A549 (cell line): ENCODE measurements around the gene PGPEP1. TPM values are rescaled to one million over a fixed set of nuclear protein-coding genes. Genes with fewer than 3 reads are reported as not detected.
A peak's percentile ranks its signal among the peaks of the same experiment; 100 is the strongest.

Experiments used
- ATAC-seq, 2 experiments: fragments of 200-7000 bp in 1 of 2; fragments of >200 bp in 1 of 2; cut with Nextera tagmentation in 1 of 2; cut with Tn5 transposase in 1 of 2; 3 replicates each; pipeline versions ENCODE4 v1.8.0 to v1.9.1; 2018 to 2020; ENCODE audit warnings: mild to moderate bottlenecking in 1 of 2, moderate library complexity in 1 of 2
- CTCF ChIA-PET: fragments of 300-600 bp; sonication (Branson Sonifier 250); formaldehyde crosslinking; extraction: SDS; loops from one replicate; lab custom pipeline; 2021; ENCODE audit warnings: antibody characterized with exemption, inconsistent platforms; lab: Yijun Ruan, JAX
- POLR2A ChIA-PET: fragments of 350-600 bp; formaldehyde crosslinking; extraction: SDS; loops from one replicate; lab custom pipeline; 2021; ENCODE audit warnings: antibody characterized with exemption, inconsistent platforms; lab: Yijun Ruan, JAX
- DNase-seq, 2 experiments: peaks; one replicate each; pipeline versions ENCODE4 v3.0.0 to v3.0.0-alpha.2; 2011 to 2016; ENCODE audit warnings: low read depth in 1 of 2, low spot score in 1 of 2
- FAIRE-seq: peaks from 2 replicates; lab custom pipeline; 2011; peaks lifted over from hg19 to GRCh38; lab: Jason Lieb, UNC
- H3K27ac ChIP-seq, 2 experiments: fragments of >200 bp; sonication (Bioruptor Twin); formaldehyde crosslinking; 3 replicates each; pipeline ENCODE4 v1.5.1; 2016 to 2017
- H3K4me1 ChIP-seq: fragments of >200 bp; sonication (Bioruptor Twin); formaldehyde crosslinking; 3 replicates; pipeline ENCODE4 v1.6.1; 2016
- H3K4me2 ChIP-seq: fragments of >200 bp; sonication (Bioruptor Twin); formaldehyde crosslinking; 3 replicates; pipeline ENCODE4 v1.6.1; 2016
- H3K4me3 ChIP-seq: fragments of >200 bp; sonication (Bioruptor Twin); formaldehyde crosslinking; 3 replicates; pipeline ENCODE4 v1.5.1; 2016
- H3K9me3 ChIP-seq: fragments of >200 bp; sonication (Bioruptor Twin); formaldehyde crosslinking; 3 replicates; pipeline ENCODE4 v1.6.1; 2016
- BHLHE40 ChIP-seq: IDR thresholded peaks from 2 replicates; pipeline ENCODE4 v1.6.1; 2012; ENCODE audit warnings: low read depth, low read length, inconsistent platforms
- CHD2 ChIP-seq: fragments of 150-350 bp; IDR thresholded peaks from 2 replicates; pipeline ENCODE4 v1.6.1; 2014; ENCODE audit warnings: low read length; ENCODE audit not compliant: partially characterized antibody
- EP300 ChIP-seq, 2 experiments: fragments of >200 bp; sonication (Bioruptor Twin); formaldehyde crosslinking; IDR thresholded peaks; 2 replicates in 1 of 2; 3 replicates in 1 of 2; pipeline ENCODE4 v1.6.1; 2016 to 2017
- FOSL2 ChIP-seq, 2 experiments: fragments of 450-650 bp in 1 of 2; fragments of >200 bp in 1 of 2; sonication (Bioruptor Twin) in 1 of 2; formaldehyde crosslinking; IDR thresholded peaks; 2 replicates each; pipeline versions ENCODE4 v1.5.0 to v1.6.1; 2016 to 2020; ENCODE audit warnings: mild to moderate bottlenecking in 1 of 2, moderate library complexity in 1 of 2
- FOXS1 ChIP-seq: fragments of 250-450 bp; sonication (Bioruptor Pico); IDR thresholded peaks from 2 replicates; pipeline ENCODE4 v1.5.0; 2020; ENCODE audit warnings: mild to moderate bottlenecking, moderate library complexity
- HOXB13 ChIP-seq: fragments of 250-450 bp; sonication (Bioruptor Pico); IDR thresholded peaks from 2 replicates; pipeline ENCODE4 v1.5.0; 2020; ENCODE audit warnings: low read depth, mild to moderate bottlenecking, moderate library complexity
- JUNB ChIP-seq: fragments of >200 bp; sonication (Bioruptor Twin); formaldehyde crosslinking; IDR thresholded peaks from 2 replicates; pipeline ENCODE4 v1.6.1; 2016
- KDM1A ChIP-seq: fragments of 200-600 bp; sonication (generic); IDR thresholded peaks from 2 replicates; pipeline ENCODE4 v1.6.1; 2016; ENCODE audit warnings: low read depth, mild to moderate bottlenecking
- MAFK ChIP-seq: fragments of 450-650 bp; IDR thresholded peaks from 2 replicates; pipeline ENCODE4 v1.6.1; 2014; ENCODE audit not compliant: partially characterized antibody
- RAD21 ChIP-seq, 2 experiments: fragments of >200 bp in 1 of 2; sonication (Bioruptor Twin) in 1 of 2; formaldehyde crosslinking in 1 of 2; IDR thresholded peaks in 1 of 2; conservative IDR thresholded peaks in 1 of 2; 2 replicates in 1 of 2; 3 replicates in 1 of 2; pipeline ENCODE4 v1.6.1; 2012 to 2018; ENCODE audit warnings: inconsistent platforms in 1 of 2
- RFX5 ChIP-seq: fragments of 450-650 bp; IDR thresholded peaks from 2 replicates; pipeline ENCODE4 v1.7.1; 2014; ENCODE audit warnings: antibody characterized with exemption, mild to moderate bottlenecking, moderate library complexity
- SMC3 ChIP-seq: fragments of >200 bp; sonication (Bioruptor Twin); formaldehyde crosslinking; IDR thresholded peaks from 3 replicates; pipeline ENCODE4 v1.6.1; 2018; ENCODE audit warnings: inconsistent platforms
- ZFP36 ChIP-seq: fragments of 450-650 bp; IDR thresholded peaks from 2 replicates; pipeline ENCODE4 v1.6.1; 2014; ENCODE audit warnings: borderline replicate concordance; ENCODE audit not compliant: partially characterized antibody
- ZNF302 ChIP-seq: fragments of 250-450 bp; sonication (Bioruptor Pico); IDR thresholded peaks from 2 replicates; pipeline ENCODE4 v1.9.0; 2021; ENCODE audit warnings: inconsistent platforms, mild to moderate bottlenecking, moderate library complexity
- WGBS: methylation state at CpG from one replicate; pipeline ENCODE4 v1.1.6; 2017; ENCODE audit errors: missing lambda C conversion rate; 5-methylcytosine and 5-hydroxymethylcytosine counted together
- polyA plus RNA-seq, 4 experiments: library from polyadenylated mRNA; depleted of rRNA in 3 of 4; stranded (reverse); fragments of >200 nt; fragmentation: RNase III in 1 of 4; extraction: RNeasy Plus Mini Kit Qiagen cat#74134 plus additional on column Dnase treatment in 1 of 4; gene quantifications; 2 replicates in 3 of 4; 3 replicates in 1 of 4; pipeline ENCODE4 v1.2.3, GENCODE V29; 2011 to 2017
- TF ChIP-seq, protein P1 (sequence below): IDR thresholded peaks from 2 replicates; pipeline ENCODE4 v1.6.1; 2012
- TF ChIP-seq, protein P2 (sequence below): IDR thresholded peaks from 2 replicates; pipeline ENCODE4 v1.6.1; 2012

PGPEP1 gene
- polyA plus RNA-seq, 2 of the 4 experiments (the other 2 are of a cell fraction), result 5.3 to 7.1 TPM

DNA sequence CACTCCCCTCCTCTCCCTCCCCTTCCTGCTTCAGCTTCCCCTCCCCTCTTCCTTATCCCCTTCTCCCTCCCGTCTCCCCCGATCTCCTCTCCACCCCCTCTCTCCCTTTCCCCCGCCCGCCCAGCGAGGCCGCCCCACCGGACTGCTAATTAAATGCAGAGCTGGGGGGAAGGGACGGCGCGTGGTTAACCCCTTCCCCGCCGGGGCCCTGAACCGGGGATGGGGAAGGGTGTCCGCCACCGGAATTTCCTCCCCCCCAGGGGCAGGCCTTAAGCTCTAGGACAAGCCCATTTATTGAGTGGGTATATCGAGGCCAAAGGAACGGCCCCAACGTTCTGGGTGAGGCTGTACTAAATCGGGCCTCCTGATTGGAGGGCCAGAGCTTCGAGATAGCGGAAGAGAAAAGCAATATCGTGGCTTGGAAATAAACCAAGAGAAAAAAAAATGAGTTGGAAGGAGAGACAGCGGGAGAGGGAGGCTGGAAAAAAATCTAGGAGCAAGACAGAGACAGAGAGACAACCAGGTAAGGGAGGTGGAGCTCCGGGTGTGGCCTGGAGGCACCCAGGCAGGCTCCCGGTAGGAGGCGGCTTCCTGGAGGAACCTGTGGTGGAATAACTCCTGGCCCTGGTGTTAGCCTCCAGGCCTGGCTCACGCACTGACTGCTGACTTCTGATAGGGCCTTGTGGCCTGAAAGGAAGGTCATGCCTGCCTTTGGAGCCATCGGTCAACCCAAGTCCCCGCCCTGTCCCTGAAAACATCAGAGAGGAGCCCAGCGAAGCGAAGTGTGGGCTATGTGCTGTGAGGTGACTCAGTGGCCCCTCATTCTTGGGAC, 47.4 kb upstream of the PGPEP1 start:
- no peaks in the 10 kb centered on the region for H3K9me3 ChIP-seq
- ChIA-PET POLR2A (interaction anchor here (0.6 to 3.0 kb wide), 12 partner anchors 10 to 242 kb away, joined by 3 to 235 read pairs (median 6); partner anchors contain the start of genes GDF15, IQCN, JUND and LSM4), CTCF (interaction anchor here (0.9 to 6.5 kb wide), 7 partner anchors 11 to 35 kb away, joined by 3 to 57 read pairs (median 3); partner anchors contain the start of gene JUND)
- H3K4me3 ChIP-seq, result peak overlapping the region; percentile 56
- ATAC-seq (peak; percentile 69 to 77), FAIRE-seq (no peak), DNase-seq (peak; percentile 71 to 92)
- WGBS, result 5% methylated on average over 21 of the region's 31 CpGs
- peak overlapping the region; percentile 92 for H3K4me2 ChIP-seq
- peak overlapping the region; percentile 99 to 100 for H3K27ac ChIP-seq
- TF ChIP-seq RAD21 (conservative IDR thresholded peaks at IDR 0.05 in 1 of 2, IDR thresholded peaks at IDR 0.05 in 1 of 2) (0 out of 5 replicates have a peak, but pooled peaks of 1 of the 2 experiments have one; percentile 7), HOXB13 (CRISPR knock-in tag) (peak; percentile 60; the same call in 1 of the 2 replicates), FOSL2 (IDR thresholded peaks at IDR 0.05) (no peak), FOSL2 (CRISPR knock-in tag; IDR thresholded peaks at IDR 0.05) (0 out of 2 replicates have a peak, but pooled peaks have one; percentile 36), SMC3 (peak; percentile 25; the same call in 2 of the 3 replicates), ZFP36 (peak; percentile 99), KDM1A (peak; percentile 28), FOXS1 (CRISPR knock-in tag) (no peak), RFX5 (no peak), ZNF302 (CRISPR knock-in tag) (no peak), CHD2 (peak; percentile 40), EP300 (IDR thresholded peaks at IDR 0.05) (peak in 1 of 2 experiments; percentile 32; a peak in 1 of 5 replicates)
- TF ChIP-seq, protein P1, sequence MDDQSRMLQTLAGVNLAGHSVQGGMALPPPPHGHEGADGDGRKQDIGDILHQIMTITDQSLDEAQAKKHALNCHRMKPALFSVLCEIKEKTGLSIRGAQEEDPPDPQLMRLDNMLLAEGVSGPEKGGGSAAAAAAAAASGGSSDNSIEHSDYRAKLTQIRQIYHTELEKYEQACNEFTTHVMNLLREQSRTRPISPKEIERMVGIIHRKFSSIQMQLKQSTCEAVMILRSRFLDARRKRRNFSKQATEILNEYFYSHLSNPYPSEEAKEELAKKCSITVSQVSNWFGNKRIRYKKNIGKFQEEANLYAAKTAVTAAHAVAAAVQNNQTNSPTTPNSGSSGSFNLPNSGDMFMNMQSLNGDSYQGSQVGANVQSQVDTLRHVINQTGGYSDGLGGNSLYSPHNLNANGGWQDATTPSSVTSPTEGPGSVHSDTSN, result no peak
- TF ChIP-seq, protein P2, sequence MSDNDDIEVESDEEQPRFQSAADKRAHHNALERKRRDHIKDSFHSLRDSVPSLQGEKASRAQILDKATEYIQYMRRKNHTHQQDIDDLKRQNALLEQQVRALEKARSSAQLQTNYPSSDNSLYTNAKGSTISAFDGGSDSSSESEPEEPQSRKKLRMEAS, result peak; percentile 42
- TF ChIP-seq, all 56 proteins: peak for 9
- peaks cover 30% of the 10 kb centered on the region for H3K4me1 ChIP-seq

DNA sequence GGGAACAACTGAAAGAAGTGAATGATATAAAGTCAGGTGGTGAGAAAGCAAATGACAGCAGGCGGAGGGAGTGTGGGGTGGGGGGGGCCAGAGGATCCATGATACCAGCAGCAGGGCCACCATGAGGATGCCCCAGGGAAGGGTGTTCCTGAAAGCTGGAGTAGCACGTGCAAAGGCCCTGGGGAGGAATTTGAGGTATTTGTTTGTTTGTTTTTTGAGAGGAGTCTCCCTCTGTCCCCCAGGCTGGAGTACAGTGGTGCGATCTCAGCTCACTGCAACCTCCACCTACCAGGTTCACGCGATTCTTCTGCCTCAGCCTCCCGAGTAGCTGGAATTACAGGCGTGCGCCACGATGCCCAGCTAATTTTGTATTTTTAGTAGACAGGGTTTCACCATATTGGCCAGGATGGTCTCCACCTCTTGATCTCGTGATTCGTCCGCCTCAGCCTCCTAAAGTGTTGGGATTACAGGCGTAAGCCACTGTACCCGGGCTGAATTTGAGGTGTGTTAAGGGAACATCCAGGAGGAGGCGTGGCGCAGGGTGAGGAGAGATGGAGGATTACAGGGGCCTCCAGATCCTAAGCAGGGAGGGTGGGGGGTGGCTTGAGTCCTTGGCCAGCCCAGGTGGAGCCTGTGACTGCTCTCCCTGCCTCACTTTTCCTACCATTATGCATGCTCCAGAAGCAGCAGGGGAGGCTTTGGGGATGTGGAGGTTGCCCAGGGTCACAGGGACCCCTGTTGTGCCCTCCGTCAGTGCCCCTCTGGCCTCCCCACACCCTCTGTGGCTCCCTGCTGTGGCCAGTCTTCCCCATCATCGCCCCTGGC, 46.5 kb upstream of the PGPEP1 start:
- H3K9me3 ChIP-seq, result no peaks in the 10 kb centered on the region
- no peak for ATAC-seq
- DNase-seq, result no peak
- peak overlapping the region; percentile 92 for H3K4me2 ChIP-seq
- POLR2A ChIA-PET, result interaction anchor here (1.5 to 3.0 kb wide), 5 partner anchors 9 to 92 kb away, joined by 6 to 235 read pairs (median 48); partner anchors contain the start of genes GDF15, JUND and LSM4
- 78% methylated on average over 17 of the region's 18 CpGs for WGBS
- H3K27ac ChIP-seq, result peak overlapping the region; percentile 99 to 100
- TF ChIP-seq JUNB, result no peak
- 0 out of 2 replicates have a peak, but pooled peaks have one; percentile 14 for TF ChIP-seq BHLHE40
- TF ChIP-seq, all 56 proteins: peak for 1
- Histone ChIP-seq H3K4me1 (peaks cover 37% of the 10 kb centered on the region), H3K4me3 (peak overlapping the region; percentile 56)
- CTCF ChIA-PET, result interaction anchor here (0.9 to 6.5 kb wide), 3 partner anchors 15 to 34 kb away, joined by 3 to 57 read pairs (median 6); partner anchors contain the start of gene JUND
- no peak for FAIRE-seq

DNA sequence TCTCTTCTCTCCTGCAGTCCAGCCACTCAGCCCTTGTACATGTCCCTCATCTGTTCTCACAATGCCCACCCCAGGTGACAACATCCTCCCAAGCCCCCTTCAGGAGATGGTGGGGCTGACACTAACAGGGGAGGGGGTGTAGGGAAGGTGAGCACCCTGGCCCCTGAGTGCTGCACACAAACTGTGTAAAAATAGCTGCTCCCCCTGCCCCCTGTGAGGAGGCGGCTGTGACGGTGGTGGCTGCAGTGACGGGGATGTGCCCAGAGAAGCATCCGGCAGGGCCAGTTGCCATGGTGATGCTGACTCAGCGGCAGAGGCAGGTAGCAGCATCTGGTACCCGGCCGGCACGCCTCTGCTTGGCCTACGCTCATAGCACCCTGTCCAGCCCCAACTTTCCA, 45.9 kb upstream of the PGPEP1 start:
- no CpG with 5 or more reads among the region's 9 CpGs for WGBS
- ATAC-seq, result no peak
- ChIA-PET POLR2A (no interaction called here), CTCF (interaction anchor here (0.9 to 6.5 kb wide), 2 partner anchors 15 to 28 kb away, joined by 3 to 57 read pairs; partner anchors contain the start of gene JUND)
- Histone ChIP-seq H3K4me2 (peak overlapping the region; percentile 92), H3K4me1 (peaks cover 43% of the 10 kb centered on the region), H3K4me3 (no peak overlapping the region), H3K9me3 (no peaks in the 10 kb centered on the region), H3K27ac (peak overlapping the region; percentile 99 to 100)
- no peak for DNase-seq
- no peak for FAIRE-seq
- TF ChIP-seq JUNB (no peak), MAFK (peak; percentile 72)
